ENCODE results near the gene ALG14.

The ALG14 gene

GRCh38 chr1:94974241-94974640 lies 98.5 kb downstream of the ALG14 start (continued):
- TF ChIP-seq YY2 (tag by site-specific recombination; IDR thresholded peaks at IDR 0.05), result no peak

- Histone ChIP-seq H3K27ac (ENCODE audit: extremely low read depth, low read depth, low read length) (no peak overlapping the region), H3K4me3 (ENCODE audit: low read depth, low read length) (no peak overlapping the region), H3K4me1 (ENCODE audit: control insufficient read depth, insufficient read depth, low read length) (no peaks in the 10 kb centered on the region), H3K9me3 (ENCODE audit: control insufficient read depth, insufficient read depth, low read depth, low read length) (no peaks in the 10 kb centered on the region), H3K36me3 (ENCODE audit: control insufficient read depth in 2 of 2, insufficient read depth in 1 of 2, low read length in 2 of 2) (no peaks in the 10 kb centered on the region)
- CTCF ChIA-PET, result interaction anchor here (0.5 kb wide), 1 partner anchor 524 kb away, joined by 3 read pairs; no protein-coding TSS in a partner anchor
- TF ChIP-seq ZNF785 (tag by site-specific recombination; IDR thresholded peaks at IDR 0.05) (no peak), TRIM28 (IDR thresholded peaks at IDR 0.05; ENCODE audit: borderline replicate concordance, low read length) (no peak), ZBTB17 (tag by site-specific recombination; IDR thresholded peaks at IDR 0.05) (no peak), ZSCAN4 (tag by site-specific recombination; IDR thresholded peaks at IDR 0.05) (no peak), ZNF416 (tag by site-specific recombination; IDR thresholded peaks at IDR 0.05) (no peak), HOXA7 (CRISPR knock-in tag; IDR thresholded peaks at IDR 0.05; ENCODE audit: borderline replicate concordance) (no peak), ZNF837 (tag by site-specific recombination; IDR thresholded peaks at IDR 0.05) (no peak), ZNF621 (tag by site-specific recombination; IDR thresholded peaks at IDR 0.05) (no peak), SP7 (tag by site-specific recombination; IDR thresholded peaks at IDR 0.05) (no peak), KLF17 (tag by site-specific recombination; IDR thresholded peaks at IDR 0.05) (no peak), ZNF114 (tag by site-specific recombination; IDR thresholded peaks at IDR 0.05) (no peak), ZNF280D (tag by site-specific recombination; IDR thresholded peaks at IDR 0.05) (no peak), ZNF692 (tag by site-specific recombination; IDR thresholded peaks at IDR 0.05) (no peak), ZNF701 (tag by site-specific recombination; IDR thresholded peaks at IDR 0.05) (no peak), ZBTB26 (tag by site-specific recombination; optimal IDR thresholded peaks at IDR 0.05) (no peak), ZNF792 (tag by site-specific recombination; IDR thresholded peaks at IDR 0.05) (no peak), ZNF223 (tag by site-specific recombination; IDR thresholded peaks at IDR 0.05) (no peak), ZNF239 (tag by site-specific recombination; IDR thresholded peaks at IDR 0.05) (no peak)
- POLR2A ChIA-PET, result no interaction called here
Observed at GRCh38 chr1:94973309-94973922, 99.3 kb downstream of the ALG14 start.

All from HEK293 (cell line).